Epidermal melanocyte (primary cell): Measurements from ENCODE around the gene TBC1D22A.
"Not testable (repeated sequence)": the region's sequence is repeated elsewhere in the genome, so short reads cannot be mapped to it uniquely, and the experiment has no call there.

ENCODE experiments used
- DNase-seq: peaks from one replicate; pipeline ENCODE4 v3.0.0; 2011; ENCODE audit warnings: low spot score; ENCODE audit not compliant: insufficient read length

TBC1D22A gene

GRCh38 chr22:47115921-47116320 is 353.5 kb downstream of the TBC1D22A start:
- DNase-seq, result no peak

GRCh38 chr22:47116426-47117341 is 354.2 kb downstream of the TBC1D22A start:
- DNase-seq, result no peak

GRCh38 chr22:47117442-47117841 is 355.0 kb downstream of the TBC1D22A start:
- DNase-seq, result not testable (repeated sequence)

GRCh38 chr22:47119181-47119580 is 356.7 kb downstream of the TBC1D22A start:
- no peak for DNase-seq

GRCh38 chr22:47120399-47120798 is 357.9 kb downstream of the TBC1D22A start:
- no peak for DNase-seq

GRCh38 chr22:47121791-47122190 is 359.3 kb downstream of the TBC1D22A start:
- no peak for DNase-seq

- no peak for DNase-seq
Observed at GRCh38 chr22:47122441-47123000, 360.1 kb downstream of the TBC1D22A start.

DNA sequence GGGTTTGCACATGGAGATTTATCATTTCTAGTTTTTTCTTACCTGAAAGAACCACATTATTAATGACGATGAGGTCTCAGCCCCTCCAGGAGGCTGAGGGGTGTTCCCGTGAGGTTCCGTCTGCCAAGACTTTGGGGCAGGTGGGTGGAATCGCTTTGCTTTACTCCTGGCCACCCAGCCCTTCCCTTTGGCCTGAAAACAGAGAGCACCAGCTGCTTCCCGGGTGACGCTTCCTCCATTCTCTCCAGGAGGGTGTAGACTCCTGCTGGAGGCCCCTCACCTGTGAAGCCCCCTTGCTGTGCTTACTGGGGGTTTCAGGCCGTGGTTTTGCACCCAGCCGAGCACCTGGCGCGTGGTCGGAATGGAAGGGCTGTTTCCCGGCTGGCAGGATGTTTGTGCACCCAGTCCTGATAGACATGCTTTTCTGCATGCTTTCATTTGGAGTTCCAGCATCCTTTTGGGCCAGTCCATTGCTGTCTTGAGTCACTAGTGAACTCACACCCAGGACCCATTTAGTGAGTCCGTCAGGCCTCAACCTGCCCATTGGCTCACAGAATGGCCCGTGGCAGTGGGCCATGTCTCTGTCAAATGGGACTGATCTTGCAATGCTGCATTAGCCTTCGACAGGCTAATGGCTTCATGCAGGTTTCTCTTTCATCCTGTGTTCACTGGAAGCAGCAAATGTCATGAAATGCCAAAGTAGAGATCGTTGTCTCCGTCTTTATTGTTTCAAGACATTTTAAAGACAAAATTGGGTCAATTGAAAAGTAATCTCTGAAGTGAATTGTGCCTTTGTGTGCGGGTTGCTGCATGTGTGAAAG is 360.8 kb downstream of the TBC1D22A start:
- DNase-seq, result no peak

DNA sequence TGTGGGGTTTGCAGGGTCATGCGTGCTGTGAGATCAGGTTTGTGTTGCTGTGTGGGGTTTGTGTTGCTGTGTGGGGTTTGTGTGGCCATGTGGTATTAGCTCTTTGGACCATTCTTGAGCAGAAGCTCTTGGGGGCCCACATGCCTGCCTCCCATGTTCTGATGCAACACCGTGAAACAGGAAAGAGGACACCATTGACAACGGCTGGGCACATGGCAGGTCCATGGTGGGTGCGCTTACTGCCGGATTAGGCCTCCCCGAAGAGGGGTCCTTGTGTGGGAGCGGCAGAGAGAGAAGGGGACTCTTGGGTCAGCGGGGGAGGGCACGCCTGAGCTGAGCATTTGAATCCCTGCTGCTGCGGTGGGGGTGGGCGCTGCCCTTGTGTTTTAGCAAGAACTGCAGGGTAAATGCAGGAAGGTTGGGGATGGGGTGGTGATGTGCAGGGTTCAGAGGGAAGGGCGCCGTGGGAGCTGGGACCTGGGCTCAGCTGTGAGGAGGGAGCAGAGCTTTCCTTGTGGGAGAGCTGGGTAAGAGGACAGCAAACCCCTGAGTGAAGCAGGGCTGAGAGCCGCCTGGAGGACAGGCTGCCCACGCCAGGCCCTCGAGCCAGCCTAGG is 361.5 kb downstream of the TBC1D22A start:
- DNase-seq, result no peak

DNA sequence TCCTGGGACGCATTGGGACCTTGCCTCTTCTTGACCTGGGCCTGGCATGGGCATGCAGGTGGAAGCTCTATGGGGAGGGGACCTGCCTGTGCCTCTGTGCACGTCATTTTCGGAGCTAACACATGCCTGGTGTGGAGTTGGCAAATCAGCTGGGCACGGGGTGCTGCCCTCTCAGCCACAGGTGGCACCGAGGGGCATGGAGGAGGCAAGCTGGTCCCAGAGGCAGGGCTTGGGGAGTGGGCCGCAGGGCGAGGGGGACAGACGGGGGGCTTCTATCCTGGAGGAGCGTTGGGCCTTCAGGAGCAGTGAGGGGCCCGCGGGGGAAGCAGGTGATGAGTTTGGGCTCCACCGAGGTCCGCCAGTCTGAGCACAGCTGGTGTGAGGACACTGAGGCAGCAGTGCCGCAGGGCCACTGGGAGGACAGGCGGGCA is 362.0 kb downstream of the TBC1D22A start:
- no peak for DNase-seq

DNA sequence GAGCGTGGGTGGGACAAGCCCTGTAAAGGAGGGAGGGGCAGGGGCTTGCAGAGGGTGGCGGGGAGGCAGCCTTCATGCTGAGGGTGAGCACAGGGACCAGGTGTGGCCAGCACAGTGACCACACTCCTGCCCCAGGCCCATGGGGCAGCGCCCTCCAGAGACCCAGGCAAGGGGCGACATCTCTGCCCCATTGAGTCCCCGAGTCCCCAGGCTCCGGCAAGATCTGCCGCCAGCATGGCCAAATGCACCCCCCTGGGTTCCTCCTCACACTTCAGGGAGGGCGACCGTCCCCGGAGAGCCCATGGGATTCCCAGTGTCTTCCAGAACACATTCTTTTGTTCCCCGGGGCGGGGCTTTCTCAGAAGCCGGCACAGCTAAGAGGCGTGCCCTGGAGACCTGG is 362.5 kb downstream of the TBC1D22A start:
- DNase-seq, result no peak

- DNase-seq, result no peak
Observed at GRCh38 chr22:47125603-47126002, 363.2 kb downstream of the TBC1D22A start.

DNA sequence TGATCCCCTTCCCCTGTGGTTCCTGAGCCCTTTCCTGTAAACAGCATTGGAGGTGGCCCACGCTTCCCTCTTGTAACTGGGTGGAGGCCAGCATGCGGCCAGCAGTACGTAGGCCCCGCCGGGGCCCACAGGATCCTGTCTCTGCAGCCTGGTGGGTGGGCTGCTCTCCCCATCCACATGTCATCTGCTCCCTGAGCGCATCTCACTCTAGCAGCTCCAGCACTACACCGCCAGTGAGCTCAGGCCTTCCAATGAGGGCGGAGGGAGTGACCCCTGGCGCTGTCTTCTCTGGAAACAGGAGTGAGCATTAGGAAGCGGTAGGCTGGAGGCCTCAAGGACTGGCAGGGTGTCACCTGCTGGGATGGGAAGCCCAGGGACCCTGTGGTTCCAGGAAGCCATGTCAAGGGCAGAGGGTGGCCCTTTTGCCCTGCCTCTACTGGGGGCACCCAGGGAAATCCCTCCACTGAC is 363.9 kb downstream of the TBC1D22A start:
- no peak for DNase-seq

DNA sequence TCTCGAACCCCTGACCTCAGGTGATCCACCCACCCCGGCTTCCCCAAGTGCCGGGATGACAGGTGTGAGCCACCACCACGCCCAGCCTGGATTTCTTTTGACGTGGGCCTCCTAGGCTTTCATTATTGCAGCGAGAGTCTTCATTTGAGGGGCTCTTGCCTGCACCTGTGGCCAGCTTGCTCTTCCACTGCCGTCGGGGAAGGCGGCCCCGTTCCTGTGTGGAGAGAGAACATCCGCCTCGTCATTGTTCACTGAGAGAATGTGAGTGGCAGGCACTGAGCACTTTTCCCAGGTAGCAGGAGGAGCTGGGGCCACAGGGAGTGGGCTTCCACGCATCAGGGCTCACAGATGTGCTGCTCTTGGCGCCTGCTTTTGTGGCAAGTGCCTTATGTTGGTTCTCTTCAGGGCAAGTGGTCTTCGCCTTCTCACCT is 365.0 kb downstream of the TBC1D22A start:
- DNase-seq, result no peak

GRCh38 chr22:47128216-47128615 is 365.8 kb downstream of the TBC1D22A start:
- DNase-seq, result no peak

DNA sequence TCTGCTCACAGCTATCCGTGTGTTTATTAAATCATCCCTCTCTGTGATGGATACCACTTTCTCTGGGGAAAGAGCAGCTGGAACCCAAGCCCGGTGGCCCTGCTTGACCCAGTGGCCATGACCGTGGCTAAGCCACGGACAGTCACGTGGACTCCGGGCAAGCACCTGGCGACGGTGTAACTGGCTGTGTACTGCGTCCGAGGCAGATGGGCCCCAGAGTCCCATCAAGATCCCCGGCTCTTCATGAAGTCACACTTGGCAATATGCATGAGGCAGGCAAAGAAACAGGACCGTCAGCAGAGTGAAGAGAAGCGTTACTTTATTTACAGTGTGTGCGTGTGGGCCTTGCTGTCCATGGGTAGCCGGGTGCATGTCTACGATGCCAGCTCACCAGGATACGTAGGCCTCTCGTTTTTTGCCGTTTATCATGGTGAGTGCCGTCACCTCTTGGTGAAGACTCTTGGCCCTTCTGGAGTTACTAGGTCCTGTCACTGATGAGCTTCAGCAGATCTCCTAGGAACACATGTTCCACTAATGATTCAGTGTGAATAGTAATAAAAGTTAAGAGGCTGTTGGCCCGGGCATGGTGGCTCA is 366.3 kb downstream of the TBC1D22A start:
- no peak for DNase-seq

DNA sequence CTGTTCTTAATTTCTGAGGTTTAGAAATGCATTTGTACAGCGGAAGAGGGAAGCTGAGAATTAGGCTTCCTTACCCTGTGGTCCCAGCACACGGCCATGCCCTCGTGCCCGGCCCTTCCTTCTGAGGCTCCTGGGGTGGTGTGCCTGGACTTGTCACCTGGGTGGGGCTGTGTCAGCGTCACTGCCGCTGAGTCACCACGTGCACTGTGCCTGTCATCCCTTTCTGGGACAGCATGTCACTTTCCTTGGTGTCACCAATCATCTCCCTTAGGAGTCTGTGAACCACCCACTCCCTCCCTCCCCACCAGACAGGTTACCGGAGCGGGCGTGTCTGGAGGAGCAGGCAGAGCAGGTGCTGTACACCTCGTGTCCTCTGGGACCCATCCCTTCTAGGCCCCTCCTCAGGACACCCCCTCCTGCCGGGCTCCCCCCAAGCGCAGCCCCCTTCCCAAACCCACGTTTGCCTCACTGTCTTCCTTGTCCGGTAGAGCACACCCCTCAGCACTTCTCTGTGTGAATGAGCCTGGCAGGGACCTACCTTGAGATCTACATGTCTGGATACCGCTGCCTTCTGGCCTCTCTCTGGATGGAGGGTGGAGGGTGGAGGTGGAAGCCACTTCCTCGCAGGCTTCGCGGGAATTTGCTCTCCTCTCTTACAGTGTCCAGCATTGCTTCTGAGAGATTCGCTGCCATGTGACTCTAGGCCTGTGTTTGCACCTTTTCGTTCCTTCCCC is 367.6 kb downstream of the TBC1D22A start:
- DNase-seq, result no peak

- DNase-seq, result no peak
Observed at GRCh38 chr22:47130883-47131631, 368.6 kb downstream of the TBC1D22A start.

DNA sequence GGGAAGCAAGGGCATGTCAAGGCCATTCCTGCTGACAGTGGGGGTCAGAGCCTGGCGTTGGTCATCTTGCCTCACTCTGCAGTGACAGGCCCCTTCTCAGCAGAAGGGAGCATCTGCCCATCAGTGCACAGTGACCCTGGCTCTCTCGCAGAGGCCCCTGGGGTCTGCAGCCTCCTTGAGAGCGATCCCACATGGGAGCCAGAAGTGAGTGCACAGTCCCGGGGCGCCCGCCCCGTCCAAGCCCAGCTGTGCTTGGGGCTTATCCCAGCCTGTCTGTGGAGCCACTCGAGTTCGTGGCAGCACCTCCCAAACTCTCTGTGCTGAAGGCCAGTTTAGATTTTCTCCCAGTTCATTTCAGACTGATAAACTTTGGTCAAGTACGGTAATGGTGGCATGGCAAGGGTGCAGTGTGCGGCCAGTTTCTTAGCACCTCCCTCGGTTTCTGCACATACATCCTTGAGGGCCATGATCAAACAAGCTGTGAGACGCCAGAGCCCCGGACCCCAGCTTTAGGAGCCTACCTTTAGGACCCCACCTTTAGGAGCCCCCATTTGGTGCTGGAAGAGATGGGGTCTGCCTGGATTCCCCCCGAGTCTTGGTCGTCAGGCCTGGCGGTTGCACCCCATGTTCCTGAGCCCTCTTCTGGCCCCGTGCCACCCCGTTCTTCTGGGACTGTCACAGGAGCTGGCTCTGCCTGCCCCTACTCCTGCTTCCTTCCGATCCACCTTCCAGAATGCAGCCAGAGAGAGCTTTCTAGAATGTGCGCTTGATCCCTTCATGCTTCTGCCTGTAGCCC is 369.4 kb downstream of the TBC1D22A start:
- no peak for DNase-seq
